CD8-positive, alpha-beta memory T cell (primary cell): ENCODE measurements around the gene ERICH4. TPM values are rescaled to one million over a fixed set of nuclear protein-coding genes. Genes with fewer than 3 reads are reported as not detected.

Source experiments
- CTCF ChIA-PET: fragments of 350-600 bp; sonication (Branson Sonifier 250); formaldehyde crosslinking; loops from one replicate; lab custom pipeline; 2021; ENCODE audit warnings: antibody characterized with exemption; lab: Charles Lee
- POLR2A ChIA-PET: fragments of 350-600 bp; sonication (Branson Sonifier 250); formaldehyde crosslinking; loops from one replicate; lab custom pipeline; 2021; ENCODE audit warnings: antibody characterized with exemption; lab: Charles Lee
- DNase-seq, 5 donors: peaks; one replicate each; pipeline versions ENCODE4 v3.0.0 to v3.0.0-alpha.2; 2020 to 2022; ENCODE audit warnings: mixed read lengths in 1 of 5
- H3K27ac ChIP-seq: one replicate; pipeline ENCODE4 v1.7.0; 2013; ENCODE audit warnings: low read depth, mild to moderate bottlenecking, low read length, moderate library complexity
- H3K27me3 ChIP-seq: 2 replicates; pipeline ENCODE4 v1.7.0; 2013; ENCODE audit warnings: low read length, mild to moderate bottlenecking; ENCODE audit not compliant: insufficient read depth, poor library complexity, severe bottlenecking
- H3K36me3 ChIP-seq: 2 replicates; pipeline ENCODE4 v1.7.0; 2013; ENCODE audit warnings: mild to moderate bottlenecking, low read length, moderate library complexity; ENCODE audit not compliant: insufficient read depth
- H3K4me1 ChIP-seq: 2 replicates; pipeline ENCODE4 v1.7.0; 2013; ENCODE audit warnings: mild to moderate bottlenecking, low read length, moderate library complexity; ENCODE audit not compliant: insufficient read depth
- H3K4me3 ChIP-seq: 2 replicates; pipeline ENCODE4 v1.7.0; 2013; ENCODE audit warnings: mild to moderate bottlenecking, low read length
- H3K9me3 ChIP-seq: 2 replicates; pipeline ENCODE4 v1.7.0; 2013; ENCODE audit warnings: mild to moderate bottlenecking, low read length
- H3K27ac Mint-ChIP-seq, 8 donors: one replicate each; pipeline ENCODE4 v1.8.0; 2020 to 2021; ENCODE audit warnings: mixed read lengths in 8 of 8, mild to moderate bottlenecking in 6 of 8, inconsistent platforms in 3 of 8, moderate library complexity in 3 of 8
- H3K27me3 Mint-ChIP-seq, 2 donors: one replicate each; pipeline ENCODE4 v1.8.0; 2020 to 2021; ENCODE audit warnings: mixed read lengths in 2 of 2, mild to moderate bottlenecking in 1 of 2, moderate library complexity in 1 of 2
- H3K36me3 Mint-ChIP-seq, 3 donors: one replicate each; pipeline ENCODE4 v1.8.0; 2020 to 2021; ENCODE audit warnings: mixed read lengths in 3 of 3, inconsistent platforms in 1 of 3, mild to moderate bottlenecking in 1 of 3
- H3K4me1 Mint-ChIP-seq, 3 donors: one replicate each; pipeline ENCODE4 v1.8.0; 2020 to 2021; ENCODE audit warnings: mixed read lengths in 3 of 3, inconsistent platforms in 1 of 3, mild to moderate bottlenecking in 1 of 3
- H3K4me3 Mint-ChIP-seq, 7 donors: one replicate each; pipeline ENCODE4 v1.8.0; 2020 to 2021; ENCODE audit warnings: mixed read lengths in 7 of 7, mild to moderate bottlenecking in 6 of 7, moderate library complexity in 4 of 7, inconsistent platforms in 2 of 7
- H3K9me3 Mint-ChIP-seq, 5 donors: one replicate each; pipeline ENCODE4 v1.8.0; 2020 to 2022; ENCODE audit warnings: mixed read lengths in 5 of 5, mild to moderate bottlenecking in 3 of 5, moderate library complexity in 2 of 5, inconsistent platforms in 1 of 5
- polyA plus RNA-seq: library from polyadenylated mRNA; unstranded; fragments of 300-500 nt; fragmentation: Illumina TruSeq; gene quantifications from one replicate; pipeline ENCODE4 v1.2.3, GENCODE V29; 2021
- total RNA-seq, 2 experiments: library from RNA; stranded (reverse); gene quantifications; one replicate each; pipeline ENCODE4 v1.2.3, GENCODE V29; 2021

ERICH4 gene
- total and polyA plus RNA-seq, 3 experiments from 2014 or later, result not detected

GRCh38 chr19:41425174-41426115, 17.5 kb upstream of the ERICH4 start:
- Mint-ChIP-seq H3K27me3 (no peaks in the 10 kb centered on the region), H3K36me3 (peaks cover 0 to 53% (median 4%) of the 10 kb centered on the region in 3 donors), H3K9me3 (no peaks in the 10 kb centered on the region), H3K4me3 (peak overlapping the region; percentile 56 to 94 (median 70)), H3K4me1 (peaks cover 25 to 38% (median 32%) of the 10 kb centered on the region in 3 donors), H3K27ac (peak overlapping the region in 6 of 8 donors; percentile 66 to 98 (median 88))
- H3K9me3 ChIP-seq, result no peaks in the 10 kb centered on the region
- peaks cover 17% of the 10 kb centered on the region for H3K4me1 ChIP-seq
- H3K36me3 ChIP-seq, result peaks cover 2% of the 10 kb centered on the region
- POLR2A ChIA-PET, result no interaction called here
- CTCF ChIA-PET, result interaction anchor here (1.9 kb wide), 1 partner anchor 24 kb away, joined by 5 read pairs; no protein-coding TSS in a partner anchor
- H3K27ac ChIP-seq, result no peak overlapping the region
- no peak for DNase-seq
- no peak overlapping the region for H3K4me3 ChIP-seq
- H3K27me3 ChIP-seq, result no peaks in the 10 kb centered on the region

DNA sequence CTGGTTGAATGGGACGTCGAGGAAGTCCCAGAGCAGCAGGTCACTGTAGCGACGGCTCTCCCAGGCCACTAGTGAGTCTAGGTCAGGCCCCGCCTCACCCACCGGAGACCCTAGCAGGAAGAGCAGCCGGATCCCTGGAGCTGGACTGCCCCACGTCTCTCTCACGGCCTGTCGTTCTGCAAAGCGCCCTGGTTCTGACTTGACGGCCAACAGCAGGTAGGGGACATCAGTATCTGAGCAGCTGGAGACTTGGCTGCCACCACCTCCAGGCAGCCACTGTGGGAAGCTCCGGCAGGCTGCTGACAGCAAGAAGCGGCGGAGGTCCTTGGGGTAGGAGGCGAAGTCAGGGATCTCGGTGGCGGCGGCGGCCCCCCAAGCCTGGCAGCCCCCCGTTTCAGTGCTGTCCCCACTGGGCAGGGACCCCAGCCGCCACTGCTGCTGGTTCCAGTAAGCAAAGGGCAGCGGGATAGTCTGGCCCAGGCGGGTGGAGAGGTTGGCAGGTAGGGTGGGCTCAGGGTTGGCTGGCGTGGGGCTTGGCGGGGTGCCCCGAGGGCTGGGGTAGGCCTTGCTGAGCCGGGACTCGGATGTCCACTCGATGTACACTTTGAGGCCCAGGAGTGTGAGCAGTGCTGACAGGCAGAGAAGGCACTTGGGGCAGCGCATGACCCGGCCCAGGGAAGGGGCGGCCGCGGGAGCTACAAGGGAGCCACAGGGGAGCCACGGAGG, 16.7 kb upstream of the ERICH4 start:
- no peak for DNase-seq
- H3K4me3 Mint-ChIP-seq, result peak overlapping the region; percentile 74 to 94 (median 85)
- no peak overlapping the region for H3K27ac ChIP-seq

GRCh38 chr19:41426952-41427646, 15.9 kb upstream of the ERICH4 start, which contains the start of gene B3GNT8:
B3GNT8 (minus strand) TSS chr19:41427374; CDS start chr19:41426778, 596 bp downstream.
- H3K4me1 ChIP-seq, result peaks cover 17% of the 10 kb centered on the region
- H3K27ac ChIP-seq, result peak within 1 kb of the TSS; percentile 60
- ChIA-PET CTCF (no interaction called here), POLR2A (interaction anchor here (0.6 to 0.7 kb wide), 2 partner anchors 163 to 972 kb away, joined by 4 to 6 read pairs; no protein-coding TSS in a partner anchor)
- no peaks in the 10 kb centered on the region for H3K27me3 ChIP-seq
- Mint-ChIP-seq H3K27ac (peak within 1 kb of the TSS; percentile 85 to 99 (median 96)), H3K4me3 (peak within 1 kb of the TSS; percentile 79 to 94 (median 92)), H3K36me3 (peaks cover 0 to 51% (median 1%) of the 10 kb centered on the region in 3 donors), H3K9me3 (no peaks in the 10 kb centered on the region), H3K27me3 (no peaks in the 10 kb centered on the region), H3K4me1 (peaks cover 32 to 48% (median 43%) of the 10 kb centered on the region in 3 donors)
- peak in 4 of 5 donors; percentile 22 to 54 (median 40) for DNase-seq
- peak within 1 kb of the TSS; percentile 59 for H3K4me3 ChIP-seq
- H3K36me3 ChIP-seq, result peaks cover 6% of the 10 kb centered on the region
- H3K9me3 ChIP-seq, result no peaks in the 10 kb centered on the region

More for the DNA sequence above, 16.7 kb upstream of the ERICH4 start:
- Histone ChIP-seq H3K4me1 (peaks cover 17% of the 10 kb centered on the region), H3K4me3 (no peak overlapping the region), H3K9me3 (no peaks in the 10 kb centered on the region), H3K36me3 (no peaks in the 10 kb centered on the region), H3K27me3 (no peaks in the 10 kb centered on the region)
- H3K27me3 Mint-ChIP-seq, result no peaks in the 10 kb centered on the region
- POLR2A ChIA-PET, result interaction anchor here (0.6 kb wide), 1 partner anchor 973 kb away, joined by 6 read pairs; no protein-coding TSS in a partner anchor
- H3K9me3 Mint-ChIP-seq, result no peaks in the 10 kb centered on the region
- H3K4me1 Mint-ChIP-seq, result peaks cover 28 to 43% (median 38%) of the 10 kb centered on the region in 3 donors
- CTCF ChIA-PET, result no interaction called here
- H3K36me3 Mint-ChIP-seq, result peaks cover 0 to 50% (median 4%) of the 10 kb centered on the region in 3 donors
- peak overlapping the region in 7 of 8 donors; percentile 54 to 97 (median 91) for H3K27ac Mint-ChIP-seq

GRCh38 chr19:41427647-41428480, 15.1 kb upstream of the ERICH4 start:
- peaks cover 14% of the 10 kb centered on the region for H3K36me3 ChIP-seq
- H3K9me3 Mint-ChIP-seq, result no peaks in the 10 kb centered on the region
- H3K36me3 Mint-ChIP-seq, result peaks cover 6 to 51% (median 7%) of the 10 kb centered on the region in 3 donors
- no peaks in the 10 kb centered on the region for H3K9me3 ChIP-seq
- H3K4me1 ChIP-seq, result peaks cover 17% of the 10 kb centered on the region
- H3K4me3 Mint-ChIP-seq, result peak overlapping the region; percentile 79 to 94 (median 92)
- no peaks in the 10 kb centered on the region for H3K27me3 Mint-ChIP-seq
- H3K27ac ChIP-seq, result peak overlapping the region; percentile 59
- H3K4me1 Mint-ChIP-seq, result peaks cover 32 to 50% (median 48%) of the 10 kb centered on the region in 3 donors
- ChIA-PET POLR2A (interaction anchor here (0.5 to 0.8 kb wide), 3 partner anchors 22 to 164 kb away, joined by 3 to 4 read pairs (median 3); no protein-coding TSS in a partner anchor), CTCF (interaction anchor here (1.2 to 1.7 kb wide), 2 partner anchors 22 to 141 kb away, joined by 4 to 8 read pairs; no protein-coding TSS in a partner anchor)
- no peaks in the 10 kb centered on the region for H3K27me3 ChIP-seq
- H3K27ac Mint-ChIP-seq, result peak overlapping the region; percentile 76 to 99 (median 96)
- peak overlapping the region; percentile 59 for H3K4me3 ChIP-seq
- peak; percentile 32 to 71 (median 70) for DNase-seq

- Mint-ChIP-seq H3K9me3 (no peaks in the 10 kb centered on the region), H3K4me1 (peaks cover 32 to 50% (median 48%) of the 10 kb centered on the region in 3 donors), H3K27ac (peak overlapping the region; percentile 54 to 98 (median 82)), H3K27me3 (no peaks in the 10 kb centered on the region), H3K36me3 (peaks cover 6 to 51% (median 7%) of the 10 kb centered on the region in 3 donors), H3K4me3 (peak overlapping the region; percentile 42 to 94 (median 89))
- CTCF ChIA-PET, result interaction anchor here (1.2 to 1.7 kb wide), 2 partner anchors 21 to 140 kb away, joined by 4 to 8 read pairs; no protein-coding TSS in a partner anchor
- peak overlapping the region; percentile 59 for H3K4me3 ChIP-seq
- H3K27me3 ChIP-seq, result no peaks in the 10 kb centered on the region
- H3K9me3 ChIP-seq, result no peaks in the 10 kb centered on the region
- H3K27ac ChIP-seq, result peak overlapping the region; percentile 59
- POLR2A ChIA-PET, result interaction anchor here (0.5 to 0.8 kb wide), 2 partner anchors 23 to 80 kb away, joined by 3 read pairs; no protein-coding TSS in a partner anchor
- no peak for DNase-seq
- peaks cover 16% of the 10 kb centered on the region for H3K36me3 ChIP-seq
- peaks cover 17% of the 10 kb centered on the region for H3K4me1 ChIP-seq
These were observed 14.5 kb upstream of the ERICH4 start for GRCh38 chr19:41428481-41428859.

DNA sequence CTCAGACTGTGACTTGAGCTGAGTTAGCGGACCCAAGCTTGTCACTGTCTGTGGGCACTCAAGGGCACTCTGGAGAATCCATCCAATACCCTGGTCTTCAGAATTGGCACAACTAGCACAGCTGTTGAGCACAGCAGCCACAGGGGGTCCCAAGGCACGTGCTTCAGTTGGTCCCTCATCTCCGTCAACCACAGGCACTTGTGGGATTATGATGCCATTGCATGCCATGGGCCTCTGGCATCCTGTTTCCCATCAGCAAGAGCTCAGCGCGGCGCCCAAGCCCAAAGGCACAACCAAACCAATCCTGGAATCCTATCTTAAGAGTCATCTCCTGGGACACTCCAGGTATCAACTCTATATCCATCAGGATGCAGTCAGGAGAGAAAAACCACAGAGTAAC, 12.0 kb upstream of the ERICH4 start:
- H3K36me3 Mint-ChIP-seq, result peaks cover 6 to 45% (median 7%) of the 10 kb centered on the region in 3 donors
- no peaks in the 10 kb centered on the region for H3K27me3 ChIP-seq
- no peak overlapping the region for H3K27ac ChIP-seq
- no peaks in the 10 kb centered on the region for H3K9me3 ChIP-seq
- peaks cover 29 to 50% (median 42%) of the 10 kb centered on the region in 3 donors for H3K4me1 Mint-ChIP-seq
- peaks cover 16% of the 10 kb centered on the region for H3K36me3 ChIP-seq
- no peak overlapping the region for H3K4me3 Mint-ChIP-seq
- ChIA-PET POLR2A (no interaction called here), CTCF (interaction anchor here (1.1 to 1.9 kb wide), 8 partner anchors 10 to 79 kb away, joined by 3 to 6 read pairs (median 4); partner anchors contain the start of gene B9D2)
- H3K27ac Mint-ChIP-seq, result peak overlapping the region; percentile 8 to 96 (median 50)
- no peak for DNase-seq
- H3K27me3 Mint-ChIP-seq, result peaks cover 0 to 2% of the 10 kb centered on the region in 2 donors
- no peaks in the 10 kb centered on the region for H3K9me3 Mint-ChIP-seq
- H3K4me3 ChIP-seq, result no peak overlapping the region
- peaks cover 17% of the 10 kb centered on the region for H3K4me1 ChIP-seq
